ENCODE measurements around the gene WWOX. TPM values are rescaled to one million over a fixed set of nuclear protein-coding genes. Genes with fewer than 3 reads are reported as not detected.

The WWOX gene
- total RNA-seq, 1 experiment from 2014 or later = 79.9 TPM

- CTCF ChIA-PET = no interaction called here
- no TSS peak for BruUV-seq (replicated peaks)
Measured at GRCh38 chr16:79248351-79248750, 1148.9 kb downstream of the WWOX start.

GRCh38 chr16:79250502-79251098 is 1151.1 kb downstream of the WWOX start:
- H3K4me3 ChIP-seq (ENCODE audit: low read depth, low read length, poor library complexity, severe bottlenecking) = no peak overlapping the region
- CTCF ChIA-PET = no interaction called here
- H3K9me3 ChIP-seq (ENCODE audit: low read depth, low read length, poor library complexity, severe bottlenecking) = no peaks in the 10 kb centered on the region
- H3K4me1 ChIP-seq (ENCODE audit: insufficient read depth, low read length, poor library complexity, severe bottlenecking) = no peaks in the 10 kb centered on the region
- no peaks in the 10 kb centered on the region for H3K36me3 ChIP-seq (ENCODE audit: insufficient read depth, low read length, poor library complexity, severe bottlenecking)
- no TSS peak for BruUV-seq (replicated peaks)
- no peak for TF ChIP-seq CTCF (conservative IDR thresholded peaks at IDR 0.05; ENCODE audit: low read depth, low read length)
- no peaks in the 10 kb centered on the region for H3K27me3 ChIP-seq (replicated peaks; ENCODE audit: insufficient read depth, low read depth, low read length, poor library complexity)
- POLR2A ChIA-PET (ENCODE audit: low non-redundant PET) = no interaction called here
- H3K27ac ChIP-seq (ENCODE audit: low read depth, low read length, poor library complexity, severe bottlenecking) = no peak overlapping the region
- intact Hi-C loops (cut with micrococcal nuclease; ENCODE audit: unreplicated experiment) = no loop called here
- DNase-seq (ENCODE audit: low spot score) = no peak

More at GRCh38 chr16:79248351-79248750, 1148.9 kb downstream of the WWOX start:
- no peaks in the 10 kb centered on the region for H3K36me3 ChIP-seq (ENCODE audit: insufficient read depth, low read length, poor library complexity, severe bottlenecking)
- intact Hi-C loops (cut with micrococcal nuclease; ENCODE audit: unreplicated experiment) = no loop called here
- no peak for TF ChIP-seq CTCF (conservative IDR thresholded peaks at IDR 0.05; ENCODE audit: low read depth, low read length)
- TF ChIP-seq EZH2 (IDR thresholded peaks at IDR 0.05; ENCODE audit: borderline replicate concordance, low read depth, low read length, poor library complexity, severe bottlenecking) = no peak
- no peaks in the 10 kb centered on the region for H3K4me1 ChIP-seq (ENCODE audit: insufficient read depth, low read length, poor library complexity, severe bottlenecking)
- H3K4me3 ChIP-seq (ENCODE audit: low read depth, low read length, poor library complexity, severe bottlenecking) = no peak overlapping the region
- H3K27me3 ChIP-seq (replicated peaks; ENCODE audit: insufficient read depth, low read depth, low read length, poor library complexity) = no peaks in the 10 kb centered on the region
- no peaks in the 10 kb centered on the region for H3K9me3 ChIP-seq (ENCODE audit: low read depth, low read length, poor library complexity, severe bottlenecking)
- H3K27ac ChIP-seq (ENCODE audit: low read depth, low read length, poor library complexity, severe bottlenecking) = no peak overlapping the region
- POLR2A ChIA-PET (ENCODE audit: low non-redundant PET) = no interaction called here
- DNase-seq (ENCODE audit: low spot score) = no peak

- no TSS peak for BruUV-seq (replicated peaks)
- TF ChIP-seq EZH2 (IDR thresholded peaks at IDR 0.05; ENCODE audit: borderline replicate concordance, low read depth, low read length, poor library complexity, severe bottlenecking) (no peak), CTCF (conservative IDR thresholded peaks at IDR 0.05; ENCODE audit: low read depth, low read length) (no peak)
Measured at GRCh38 chr16:79253100-79253631, 1153.7 kb downstream of the WWOX start.

More at GRCh38 chr16:79253100-79253631, 1153.7 kb downstream of the WWOX start:
- no peaks in the 10 kb centered on the region for H3K9me3 ChIP-seq (ENCODE audit: low read depth, low read length, poor library complexity, severe bottlenecking)
- no peak overlapping the region for H3K4me3 ChIP-seq (ENCODE audit: low read depth, low read length, poor library complexity, severe bottlenecking)
- DNase-seq (ENCODE audit: low spot score) = no peak
- POLR2A ChIA-PET (ENCODE audit: low non-redundant PET) = no interaction called here
- CTCF ChIA-PET = no interaction called here
- no peak overlapping the region for H3K27ac ChIP-seq (ENCODE audit: low read depth, low read length, poor library complexity, severe bottlenecking)
- intact Hi-C loops (cut with micrococcal nuclease; ENCODE audit: unreplicated experiment) = no loop called here
- no peaks in the 10 kb centered on the region for H3K36me3 ChIP-seq (ENCODE audit: insufficient read depth, low read length, poor library complexity, severe bottlenecking)
- no peaks in the 10 kb centered on the region for H3K4me1 ChIP-seq (ENCODE audit: insufficient read depth, low read length, poor library complexity, severe bottlenecking)
- no peaks in the 10 kb centered on the region for H3K27me3 ChIP-seq (replicated peaks; ENCODE audit: insufficient read depth, low read depth, low read length, poor library complexity)

Measured in A673 (cell line).